Measurements from ENCODE around the gene SERGEF. TPM values are rescaled to one million over a fixed set of nuclear protein-coding genes. Genes with fewer than 3 reads are reported as not detected.

Gene SERGEF
- total and polyA plus RNA-seq, 5 donors from 2014 or later, result 40.4 to 81.5 (median 77.0) TPM

DNA sequence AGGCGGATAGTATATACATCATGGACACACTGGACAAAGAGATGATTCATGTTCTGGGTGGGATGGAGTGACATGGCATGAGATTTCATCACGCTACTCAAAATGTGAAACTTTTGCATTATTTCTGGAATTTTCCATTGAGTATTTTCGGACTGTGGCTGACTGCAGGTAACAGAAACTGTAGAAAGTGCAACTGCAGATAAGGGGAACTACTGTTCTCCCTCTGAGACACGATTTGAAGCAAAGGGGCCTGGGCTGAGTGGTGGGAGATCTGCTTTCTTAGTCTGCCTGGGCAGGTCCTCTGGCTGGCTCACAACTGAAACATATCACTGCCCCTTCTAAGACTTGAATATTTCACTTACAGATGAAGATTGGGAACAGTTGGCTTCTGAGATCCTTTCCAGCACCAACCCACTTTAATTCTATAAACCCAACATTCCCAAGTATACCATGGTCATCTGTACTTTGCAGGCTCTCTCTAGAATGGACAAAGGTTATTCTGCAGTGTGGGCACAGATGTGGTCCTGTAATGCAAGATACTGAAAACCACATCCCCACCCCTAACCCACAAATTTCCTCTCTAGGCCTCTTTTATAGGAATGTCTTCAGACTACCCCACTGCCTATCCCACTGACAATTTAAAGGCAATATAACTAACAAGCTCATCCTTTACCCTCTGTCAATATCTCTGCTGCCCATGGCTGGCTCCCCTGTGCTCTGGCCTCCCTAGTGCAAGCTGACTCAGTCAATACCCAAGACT lies 157.1 kb downstream of the SERGEF start:
- peaks cover 46% of the 10 kb centered on the region for H3K36me3 Mint-ChIP-seq
- no peak for ATAC-seq (ENCODE audit: low read depth in 2 of 2)
- H3K36me3 ChIP-seq (ENCODE audit: control insufficient read depth, insufficient read depth, low read length), result no peaks in the 10 kb centered on the region
- no peaks in the 10 kb centered on the region for H3K9me3 ChIP-seq (ENCODE audit: control insufficient read depth in 2 of 2, low read length in 2 of 2)
- no peak overlapping the region for H3K4me3 Mint-ChIP-seq
- no peaks in the 10 kb centered on the region for H3K9me3 Mint-ChIP-seq
- no peaks in the 10 kb centered on the region for H3K27me3 Mint-ChIP-seq
- no peaks in the 10 kb centered on the region for H3K4me1 ChIP-seq (ENCODE audit: control insufficient read depth, insufficient read depth, low read length, poor library complexity, severe bottlenecking)
- H3K4me3 ChIP-seq (ENCODE audit: low read depth, low read length), result no peak overlapping the region
- no peak for DNase-seq
- peaks cover 8 to 17% (median 12%) of the 10 kb centered on the region in 4 donors for H3K4me1 Mint-ChIP-seq
- H3K27ac Mint-ChIP-seq, result peak overlapping the region in 1 of 3 donors; percentile 11
- no peaks in the 10 kb centered on the region for H3K27me3 ChIP-seq (ENCODE audit: control insufficient read depth, insufficient read depth, low read length)
- H3K27ac ChIP-seq (ENCODE audit: insufficient read depth, low read length, poor library complexity, severe bottlenecking), result no peak overlapping the region

- Mint-ChIP-seq H3K4me3 (no peak overlapping the region), H3K36me3 (peaks cover 41% of the 10 kb centered on the region), H3K27me3 (no peaks in the 10 kb centered on the region), H3K4me1 (peaks cover 8 to 15% (median 10%) of the 10 kb centered on the region in 4 donors), H3K27ac (no peak overlapping the region), H3K9me3 (no peaks in the 10 kb centered on the region)
- DNase-seq (no peak), ATAC-seq (ENCODE audit: low read depth in 2 of 2) (no peak)
- H3K4me3 ChIP-seq (ENCODE audit: low read depth, low read length), result no peak overlapping the region
- H3K27ac ChIP-seq (ENCODE audit: insufficient read depth, low read length, poor library complexity, severe bottlenecking), result no peak overlapping the region
- H3K36me3 ChIP-seq (ENCODE audit: control insufficient read depth, insufficient read depth, low read length), result peaks cover 2% of the 10 kb centered on the region
- no peaks in the 10 kb centered on the region for H3K27me3 ChIP-seq (ENCODE audit: control insufficient read depth, insufficient read depth, low read length)
- no peaks in the 10 kb centered on the region for H3K9me3 ChIP-seq (ENCODE audit: control insufficient read depth in 2 of 2, low read length in 2 of 2)
- H3K4me1 ChIP-seq (ENCODE audit: control insufficient read depth, insufficient read depth, low read length, poor library complexity, severe bottlenecking), result no peaks in the 10 kb centered on the region
Observed at GRCh38 chr11:17853280-17853679, 159.6 kb downstream of the SERGEF start.

DNA sequence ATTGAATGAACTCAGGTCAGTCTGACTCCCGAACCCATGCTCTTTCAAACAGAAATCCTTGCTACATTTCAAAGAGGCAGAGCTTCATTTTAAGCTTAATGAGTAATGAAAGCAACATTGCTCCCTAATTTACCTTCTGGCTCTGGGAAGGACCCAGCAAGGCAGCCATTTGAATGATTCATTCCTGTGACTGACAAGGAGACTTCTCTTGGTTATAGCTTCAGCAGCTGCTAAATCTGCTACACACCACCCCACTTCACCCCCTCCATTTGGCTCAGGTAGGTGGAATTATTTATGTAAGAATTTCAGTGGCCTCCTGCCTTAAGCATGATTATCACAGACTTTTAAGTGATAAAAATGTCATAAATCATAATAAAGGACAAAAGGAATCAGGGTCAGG lies 160.6 kb downstream of the SERGEF start:
- peaks cover 31% of the 10 kb centered on the region for H3K36me3 Mint-ChIP-seq
- ATAC-seq (ENCODE audit: low read depth in 2 of 2) (no peak), DNase-seq (no peak)
- Histone ChIP-seq H3K9me3 (ENCODE audit: control insufficient read depth in 2 of 2, low read length in 2 of 2) (no peaks in the 10 kb centered on the region), H3K4me1 (ENCODE audit: control insufficient read depth, insufficient read depth, low read length, poor library complexity, severe bottlenecking) (no peaks in the 10 kb centered on the region), H3K27me3 (ENCODE audit: control insufficient read depth, insufficient read depth, low read length) (no peaks in the 10 kb centered on the region), H3K4me3 (ENCODE audit: low read depth, low read length) (no peak overlapping the region), H3K27ac (ENCODE audit: insufficient read depth, low read length, poor library complexity, severe bottlenecking) (no peak overlapping the region), H3K36me3 (ENCODE audit: control insufficient read depth, insufficient read depth, low read length) (peaks cover 2% of the 10 kb centered on the region)
- H3K9me3 Mint-ChIP-seq, result no peaks in the 10 kb centered on the region
- peak overlapping the region in 1 of 3 donors; percentile 27 for H3K27ac Mint-ChIP-seq
- H3K4me3 Mint-ChIP-seq, result no peak overlapping the region
- no peaks in the 10 kb centered on the region for H3K27me3 Mint-ChIP-seq
- H3K4me1 Mint-ChIP-seq, result peaks cover 7 to 12% (median 8%) of the 10 kb centered on the region in 4 donors

DNA sequence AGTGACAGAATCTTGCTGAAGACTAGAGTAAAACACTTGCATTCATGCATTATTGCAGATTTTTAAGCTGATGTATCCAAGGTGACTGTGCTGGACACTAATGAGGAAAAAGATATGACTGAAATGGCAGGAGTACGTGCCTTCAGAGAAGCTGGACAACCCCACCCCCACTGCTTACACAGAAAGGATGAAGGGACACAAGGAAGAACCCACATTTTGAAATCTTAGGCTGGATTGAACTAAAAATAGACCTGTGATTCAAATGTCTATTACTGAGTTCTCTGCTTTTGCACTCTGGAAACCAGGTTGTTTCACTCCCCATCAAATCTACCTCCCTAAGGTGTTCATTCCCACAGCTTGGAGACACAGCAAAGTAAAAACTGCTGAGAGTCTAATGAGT lies 161.2 kb downstream of the SERGEF start:
- Mint-ChIP-seq H3K4me3 (no peak overlapping the region), H3K4me1 (peaks cover 7 to 11% (median 8%) of the 10 kb centered on the region in 4 donors), H3K27ac (no peak overlapping the region), H3K9me3 (no peaks in the 10 kb centered on the region), H3K36me3 (peaks cover 33% of the 10 kb centered on the region), H3K27me3 (no peaks in the 10 kb centered on the region)
- Histone ChIP-seq H3K9me3 (ENCODE audit: control insufficient read depth in 2 of 2, low read length in 2 of 2) (no peaks in the 10 kb centered on the region), H3K4me1 (ENCODE audit: control insufficient read depth, insufficient read depth, low read length, poor library complexity, severe bottlenecking) (no peaks in the 10 kb centered on the region), H3K36me3 (ENCODE audit: control insufficient read depth, insufficient read depth, low read length) (peaks cover 5% of the 10 kb centered on the region), H3K27ac (ENCODE audit: insufficient read depth, low read length, poor library complexity, severe bottlenecking) (no peak overlapping the region), H3K27me3 (ENCODE audit: control insufficient read depth, insufficient read depth, low read length) (no peaks in the 10 kb centered on the region), H3K4me3 (ENCODE audit: low read depth, low read length) (no peak overlapping the region)
- DNase-seq (no peak), ATAC-seq (ENCODE audit: low read depth in 2 of 2) (no peak)

DNA sequence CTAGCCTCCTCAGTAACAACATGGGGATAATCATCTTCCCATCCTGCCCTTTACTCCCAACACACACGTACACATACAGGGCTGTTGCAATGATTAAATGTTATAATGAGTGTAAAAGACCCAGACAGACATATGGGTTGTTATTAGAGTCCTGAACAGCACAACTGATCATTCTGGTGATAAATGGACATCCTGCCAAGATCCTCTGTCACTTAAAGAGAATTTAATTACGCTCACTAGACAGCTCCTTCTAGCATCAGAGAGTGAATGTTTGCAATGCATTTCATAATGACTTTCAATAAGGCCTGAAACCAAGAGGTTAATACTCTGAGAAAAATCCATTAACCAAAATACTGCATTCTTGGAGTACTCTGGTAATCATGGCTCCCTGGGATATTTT lies 162.5 kb downstream of the SERGEF start:
- Histone ChIP-seq H3K27ac (ENCODE audit: insufficient read depth, low read length, poor library complexity, severe bottlenecking) (no peak overlapping the region), H3K36me3 (ENCODE audit: control insufficient read depth, insufficient read depth, low read length) (peaks cover 12% of the 10 kb centered on the region), H3K4me3 (ENCODE audit: low read depth, low read length) (no peak overlapping the region), H3K9me3 (ENCODE audit: control insufficient read depth in 2 of 2, low read length in 2 of 2) (no peaks in the 10 kb centered on the region), H3K27me3 (ENCODE audit: control insufficient read depth, insufficient read depth, low read length) (no peaks in the 10 kb centered on the region), H3K4me1 (ENCODE audit: control insufficient read depth, insufficient read depth, low read length, poor library complexity, severe bottlenecking) (no peaks in the 10 kb centered on the region)
- Mint-ChIP-seq H3K27ac (no peak overlapping the region), H3K4me1 (peaks cover 0 to 7% (median 3%) of the 10 kb centered on the region in 4 donors), H3K36me3 (peaks cover 40% of the 10 kb centered on the region), H3K4me3 (no peak overlapping the region), H3K27me3 (no peaks in the 10 kb centered on the region), H3K9me3 (no peaks in the 10 kb centered on the region)
- DNase-seq (no peak), ATAC-seq (ENCODE audit: low read depth in 2 of 2) (no peak)

DNA sequence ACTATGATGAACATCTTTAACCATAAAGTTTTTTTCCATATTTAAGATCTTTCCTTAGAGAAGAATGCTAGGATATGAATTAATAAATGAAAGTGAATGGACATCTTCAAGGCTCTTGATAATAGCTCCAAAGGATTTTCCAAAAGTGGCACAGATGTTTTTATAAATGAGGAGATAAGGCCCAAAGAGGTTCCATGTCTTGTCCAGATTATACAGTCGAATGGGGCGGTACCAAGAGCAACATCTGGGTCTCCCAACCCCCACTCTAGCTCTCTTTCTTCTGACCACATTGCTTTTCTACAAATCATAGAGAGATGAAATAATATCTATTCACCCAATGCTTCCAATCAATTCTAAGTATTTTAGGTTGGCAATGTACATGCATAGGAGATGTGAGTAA lies 164.1 kb downstream of the SERGEF start:
- no peak for ATAC-seq (ENCODE audit: low read depth in 2 of 2)
- H3K4me3 Mint-ChIP-seq, result no peak overlapping the region

DNA sequence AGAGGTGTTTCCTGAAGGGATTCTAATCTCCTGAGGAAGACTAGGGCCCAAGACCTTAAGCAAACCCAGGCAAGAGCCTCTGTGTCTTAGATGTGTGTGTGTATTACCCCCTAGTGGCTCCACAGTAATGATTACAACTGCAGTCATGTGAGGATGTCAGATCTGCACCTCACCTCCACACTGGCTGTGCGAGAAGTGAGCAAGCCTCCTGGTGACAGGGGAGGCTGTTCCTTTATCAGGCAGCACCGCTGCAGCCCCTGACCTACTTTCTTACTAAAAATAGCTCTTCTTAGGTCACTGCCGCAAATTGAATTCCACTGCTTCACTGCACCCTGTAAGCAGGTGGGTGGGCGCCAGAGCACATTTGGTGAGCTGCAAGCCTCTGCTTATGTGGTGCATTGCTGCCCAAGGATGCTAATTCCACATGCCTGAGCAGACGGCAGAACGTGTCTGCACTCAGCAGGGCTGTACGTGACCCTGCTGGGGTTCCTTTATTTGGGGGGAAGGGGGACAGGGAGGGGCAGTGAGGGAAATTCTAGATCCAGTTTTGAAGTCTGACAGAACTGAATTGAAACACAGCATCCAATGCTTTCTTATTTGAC lies 165.9 kb downstream of the SERGEF start:
- ATAC-seq (ENCODE audit: low read depth in 2 of 2), result no peak
- H3K36me3 ChIP-seq (ENCODE audit: control insufficient read depth, insufficient read depth, low read length), result peaks cover 13% of the 10 kb centered on the region
- no peak overlapping the region for H3K27ac Mint-ChIP-seq

More for the DNA sequence above, 164.1 kb downstream of the SERGEF start:
- Mint-ChIP-seq H3K27ac (no peak overlapping the region), H3K4me1 (no peaks in the 10 kb centered on the region), H3K9me3 (no peaks in the 10 kb centered on the region), H3K36me3 (peaks cover 35% of the 10 kb centered on the region), H3K27me3 (no peaks in the 10 kb centered on the region)
- H3K4me1 ChIP-seq (ENCODE audit: control insufficient read depth, insufficient read depth, low read length, poor library complexity, severe bottlenecking), result no peaks in the 10 kb centered on the region
- no peak overlapping the region for H3K27ac ChIP-seq (ENCODE audit: insufficient read depth, low read length, poor library complexity, severe bottlenecking)
- no peaks in the 10 kb centered on the region for H3K27me3 ChIP-seq (ENCODE audit: control insufficient read depth, insufficient read depth, low read length)
- H3K9me3 ChIP-seq (ENCODE audit: control insufficient read depth in 2 of 2, low read length in 2 of 2), result no peaks in the 10 kb centered on the region
- H3K36me3 ChIP-seq (ENCODE audit: control insufficient read depth, insufficient read depth, low read length), result peaks cover 13% of the 10 kb centered on the region
- H3K4me3 ChIP-seq (ENCODE audit: low read depth, low read length), result no peak overlapping the region
- no peak for DNase-seq

More for the DNA sequence above, 165.9 kb downstream of the SERGEF start:
- peak in 1 of 3 donors; percentile 2 for DNase-seq
- H3K9me3 ChIP-seq (ENCODE audit: control insufficient read depth in 2 of 2, low read length in 2 of 2), result no peaks in the 10 kb centered on the region
- H3K36me3 Mint-ChIP-seq, result peaks cover 40% of the 10 kb centered on the region
- H3K9me3 Mint-ChIP-seq, result no peaks in the 10 kb centered on the region
- no peaks in the 10 kb centered on the region for H3K4me1 ChIP-seq (ENCODE audit: control insufficient read depth, insufficient read depth, low read length, poor library complexity, severe bottlenecking)
- H3K27me3 Mint-ChIP-seq, result no peaks in the 10 kb centered on the region
- H3K4me3 Mint-ChIP-seq, result no peak overlapping the region
- no peak overlapping the region for H3K27ac ChIP-seq (ENCODE audit: insufficient read depth, low read length, poor library complexity, severe bottlenecking)
- no peaks in the 10 kb centered on the region for H3K27me3 ChIP-seq (ENCODE audit: control insufficient read depth, insufficient read depth, low read length)
- H3K4me3 ChIP-seq (ENCODE audit: low read depth, low read length), result no peak overlapping the region
- no peaks in the 10 kb centered on the region for H3K4me1 Mint-ChIP-seq
